BJ (cell line): ENCODE results near the gene CCDC167. TPM values are rescaled to one million over a fixed set of nuclear protein-coding genes. Genes with fewer than 3 reads are reported as not detected.

Source experiments
- CTCF ChIA-PET: fragments of 350-600 bp; formaldehyde crosslinking; extraction: SDS; loops from one replicate; lab custom pipeline; 2021; ENCODE audit warnings: antibody characterized with exemption, inconsistent platforms; lab: Yijun Ruan, JAX
- POLR2A ChIA-PET: fragments of 300-600 bp; sonication (Branson Sonifier 250); formaldehyde crosslinking; extraction: SDS; loops from one replicate; lab custom pipeline; 2021; ENCODE audit warnings: antibody characterized with exemption; lab: Charles Lee
- DNase-seq: peaks from one replicate; pipeline ENCODE4 v3.0.0-alpha.2; 2011; ENCODE audit warnings: low read depth
- H3K27me3 ChIP-seq: 2 replicates; pipeline ENCODE4 v1.6.0; 2011; ENCODE audit warnings: low read length; ENCODE audit not compliant: control insufficient read depth, insufficient read depth
- H3K36me3 ChIP-seq: 2 replicates; pipeline ENCODE4 v1.5.1; 2011; ENCODE audit warnings: low read length; ENCODE audit not compliant: control insufficient read depth, insufficient read depth
- H3K4me3 ChIP-seq: 2 replicates; pipeline ENCODE4 v1.5.1; 2011; ENCODE audit warnings: low read depth, mild to moderate bottlenecking, control low read depth, low read length
- polyA plus RNA-seq: library from polyadenylated mRNA; depleted of rRNA; stranded (reverse); fragments of >200 nt; gene quantifications from 2 replicates; pipeline ENCODE4 v1.2.3, GENCODE V29; 2011
- TF ChIP-seq, protein P1 (sequence below): IDR thresholded peaks from 2 replicates; pipeline ENCODE4 v1.5.1; 2011; ENCODE audit warnings: low read depth, mild to moderate bottlenecking, control low read depth, inconsistent platforms, low read length, moderate library complexity; ENCODE audit not compliant: insufficient read depth

CCDC167 gene
- polyA plus RNA-seq, 1 experiment, result 31.8 TPM

GRCh38 chr6:37489697-37490336 lies 9.9 kb downstream of the CCDC167 start:
- DNase-seq, result no peak
- Histone ChIP-seq H3K4me3 (no peak overlapping the region), H3K36me3 (no peaks in the 10 kb centered on the region), H3K27me3 (no peaks in the 10 kb centered on the region)
- TF ChIP-seq, protein P1, sequence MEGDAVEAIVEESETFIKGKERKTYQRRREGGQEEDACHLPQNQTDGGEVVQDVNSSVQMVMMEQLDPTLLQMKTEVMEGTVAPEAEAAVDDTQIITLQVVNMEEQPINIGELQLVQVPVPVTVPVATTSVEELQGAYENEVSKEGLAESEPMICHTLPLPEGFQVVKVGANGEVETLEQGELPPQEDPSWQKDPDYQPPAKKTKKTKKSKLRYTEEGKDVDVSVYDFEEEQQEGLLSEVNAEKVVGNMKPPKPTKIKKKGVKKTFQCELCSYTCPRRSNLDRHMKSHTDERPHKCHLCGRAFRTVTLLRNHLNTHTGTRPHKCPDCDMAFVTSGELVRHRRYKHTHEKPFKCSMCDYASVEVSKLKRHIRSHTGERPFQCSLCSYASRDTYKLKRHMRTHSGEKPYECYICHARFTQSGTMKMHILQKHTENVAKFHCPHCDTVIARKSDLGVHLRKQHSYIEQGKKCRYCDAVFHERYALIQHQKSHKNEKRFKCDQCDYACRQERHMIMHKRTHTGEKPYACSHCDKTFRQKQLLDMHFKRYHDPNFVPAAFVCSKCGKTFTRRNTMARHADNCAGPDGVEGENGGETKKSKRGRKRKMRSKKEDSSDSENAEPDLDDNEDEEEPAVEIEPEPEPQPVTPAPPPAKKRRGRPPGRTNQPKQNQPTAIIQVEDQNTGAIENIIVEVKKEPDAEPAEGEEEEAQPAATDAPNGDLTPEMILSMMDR, result no peak
- ChIA-PET CTCF (no interaction called here), POLR2A (no interaction called here)

DNA sequence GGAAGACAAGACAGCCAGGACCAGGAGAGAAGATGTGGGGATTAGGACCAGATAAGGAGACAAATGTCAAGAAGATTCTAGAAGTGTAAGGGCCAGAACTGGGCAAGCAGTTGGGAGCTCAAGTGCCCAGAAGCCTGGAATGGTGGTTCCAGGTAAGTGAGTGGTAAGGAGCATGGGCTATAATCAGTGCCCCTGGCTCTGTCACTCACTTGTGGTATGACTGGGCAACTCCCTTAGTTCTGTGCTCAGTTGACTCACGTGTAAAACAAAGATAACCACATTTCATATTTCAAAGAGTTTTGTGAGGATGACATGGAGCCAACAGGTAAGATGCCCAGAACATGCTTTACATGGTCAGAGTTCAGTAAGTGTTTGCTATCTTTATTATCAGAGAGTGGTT lies 11.2 kb downstream of the CCDC167 start:
- H3K4me3 ChIP-seq, result no peak overlapping the region
- DNase-seq, result no peak
- peaks cover 2% of the 10 kb centered on the region; the same call in 1 of the 2 replicates for H3K36me3 ChIP-seq
- TF ChIP-seq, protein P1, result no peak
- ChIA-PET POLR2A (no interaction called here), CTCF (no interaction called here)
- H3K27me3 ChIP-seq, result no peaks in the 10 kb centered on the region

DNA sequence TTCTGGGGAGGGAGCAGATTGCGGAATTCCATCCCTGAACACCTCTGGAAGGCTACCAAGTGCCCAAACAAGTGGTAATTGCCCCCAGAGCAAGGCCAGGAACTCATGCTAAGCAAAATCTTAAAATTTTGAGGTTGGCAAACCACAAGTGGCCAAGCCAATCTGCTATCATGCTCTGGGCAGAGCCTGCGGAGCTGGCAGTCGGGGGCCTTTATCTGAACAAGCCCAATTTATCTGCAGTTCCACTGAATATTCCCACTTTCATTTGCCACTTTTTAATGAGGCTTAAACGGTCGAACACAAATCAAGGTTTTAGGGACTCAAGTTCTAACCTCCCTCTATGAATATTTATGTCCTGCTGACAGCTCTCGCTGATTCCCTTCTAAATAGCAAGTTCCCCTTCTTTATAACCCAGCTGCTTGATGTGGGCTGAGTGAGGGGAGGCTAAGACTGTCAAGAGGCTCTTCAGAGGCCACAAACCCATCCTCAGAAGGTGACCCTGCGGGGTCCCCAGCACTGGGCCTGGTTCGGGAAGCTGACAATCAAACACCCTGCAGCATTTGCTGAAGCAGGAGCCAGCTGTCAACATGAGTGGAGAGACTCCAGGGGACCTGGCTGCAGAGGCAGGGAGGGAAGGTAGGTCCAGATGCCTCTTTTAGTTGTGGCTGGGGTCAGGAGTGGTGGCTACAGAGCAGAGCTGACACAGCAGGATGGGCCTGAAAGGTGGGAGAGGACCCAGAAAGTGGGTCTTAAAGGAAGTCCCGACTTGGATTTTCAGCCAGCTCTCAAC lies 11.9 kb downstream of the CCDC167 start:
- DNase-seq, result no peak
- TF ChIP-seq, protein P1, result no peak
- POLR2A ChIA-PET, result no interaction called here
- peaks cover 3% of the 10 kb centered on the region; the same call in 1 of the 2 replicates for H3K36me3 ChIP-seq
- CTCF ChIA-PET, result interaction anchor here (1.0 kb wide), 1 partner anchor 79 kb away, joined by 3 read pairs; no protein-coding TSS in a partner anchor
- no peak overlapping the region for H3K4me3 ChIP-seq
- H3K27me3 ChIP-seq, result no peaks in the 10 kb centered on the region

DNA sequence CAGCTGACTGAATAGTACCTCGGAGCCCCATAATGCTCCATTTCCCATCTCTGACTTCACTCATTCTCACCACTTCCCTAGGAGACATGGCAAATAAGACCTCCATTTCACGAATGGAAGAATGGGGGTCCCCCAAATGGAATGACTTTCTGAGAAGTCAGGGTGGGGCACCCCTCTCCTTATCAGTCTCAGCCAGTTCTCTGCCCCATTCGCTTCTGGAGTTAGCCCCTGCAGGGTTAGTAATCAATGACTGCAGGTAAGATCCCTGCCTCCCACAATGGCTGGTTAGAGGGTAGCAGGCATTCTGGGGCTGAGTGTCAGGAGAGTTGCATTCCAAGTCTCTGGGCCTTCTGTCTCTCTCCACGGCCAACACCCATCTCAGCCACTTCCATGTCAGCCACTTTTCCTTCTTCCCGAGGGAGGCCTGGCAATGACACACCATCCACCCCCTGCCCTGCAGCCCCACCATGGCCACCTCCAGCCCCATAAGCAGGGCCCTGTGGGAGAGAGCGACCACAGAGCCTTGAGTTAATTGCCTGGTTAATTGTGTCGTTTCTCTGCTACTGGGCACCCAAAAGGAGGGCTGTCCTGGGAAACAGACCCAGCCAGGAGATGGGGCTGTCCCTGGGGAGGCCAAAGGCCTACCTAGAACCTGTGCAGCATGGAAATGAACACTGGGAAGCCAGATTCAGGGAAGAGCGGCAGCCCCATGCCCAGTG lies 13.4 kb downstream of the CCDC167 start:
- POLR2A ChIA-PET, result no interaction called here

More for the DNA sequence above, 13.4 kb downstream of the CCDC167 start:
- TF ChIP-seq, protein P1, result no peak
- no peak overlapping the region for H3K4me3 ChIP-seq
- DNase-seq, result no peak
- peaks cover 7% of the 10 kb centered on the region for H3K36me3 ChIP-seq
- no peaks in the 10 kb centered on the region for H3K27me3 ChIP-seq
- CTCF ChIA-PET, result interaction anchor here (1.6 to 1.7 kb wide), 2 partner anchors 9 to 77 kb away, joined by 3 to 4 read pairs; no protein-coding TSS in a partner anchor
